Ovary (tissue), 9 donors: ENCODE data around the gene TRIM46. TPM values are rescaled to one million over a fixed set of nuclear protein-coding genes. Genes with fewer than 3 reads are reported as not detected.
"Not testable (repeated sequence)": the region's sequence is repeated elsewhere in the genome, so short reads cannot be mapped to it uniquely, and the experiment has no call there.

Experiments
- DNase-seq, 5 donors: peaks; one replicate each; pipeline ENCODE4 v3.0.0-alpha.2; 2019 to 2020
- H3K27ac ChIP-seq, 2 donors: fragments of 200-600 bp; one replicate each; pipeline versions ENCODE4 v1.5.1 to v1.8.0; 2019 to 2022
- H3K27me3 ChIP-seq: fragments of 200-600 bp; one replicate; pipeline ENCODE4 v1.8.0; 2022
- H3K36me3 ChIP-seq: fragments of 200-600 bp; sonication (generic); one replicate; pipeline ENCODE4 v1.5.1; 2019
- H3K4me1 ChIP-seq: one replicate; pipeline ENCODE4 v1.8.1; 2013; ENCODE audit warnings: mild to moderate bottlenecking, moderate library complexity; ENCODE audit not compliant: insufficient read depth
- H3K4me3 ChIP-seq: fragments of 200-600 bp; sonication (generic); one replicate; pipeline ENCODE4 v1.5.1; 2017
- H3K9me3 ChIP-seq, 2 donors: fragments of 200-600 bp in 1 of 2; sonication (generic) in 1 of 2; one replicate each; pipeline versions ENCODE4 v1.5.1 to v1.8.1; 2013 to 2019; ENCODE audit warnings: mild to moderate bottlenecking in 1 of 2, moderate library complexity in 1 of 2
- WGBS, 3 donors: extraction: QIAGEN DNeasy Blood & Tissue Kit in 1 of 3; methylation state at CpG; one replicate each; pipeline versions ENCODE4 v1.1.5 to v1.1.7; 2013 to 2017; 5-methylcytosine and 5-hydroxymethylcytosine counted together
- intact Hi-C, 4 donors: fragments of 100-400 bp; cut with DNase I; formaldehyde crosslinking; loops; one replicate each; pipeline versions ENCODE4 v1.11.0 to v1.15.1; 2022 to 2023
- microRNA counts: library from miRNA; unstranded; fragments of <30 nt; microRNA quantifications from one replicate; lab custom pipeline; 2016
- polyA plus RNA-seq, 2 donors: library from polyadenylated mRNA; stranded (reverse); fragments of 200-250 nt in 1 of 2; fragments of 350-450 nt in 1 of 2; fragmentation: Illumina TruSeq in 1 of 2; extraction: RNeasy Lipid Tissue Mini Kit (QIAGEN cat#74804) in 1 of 2; gene quantifications; one replicate each; pipeline ENCODE4 v1.2.3, GENCODE V29; 2013 to 2014
- small RNA-seq: library from RNA; depleted of rRNA; stranded (forward); fragments of <200 nt; gene quantifications from one replicate; pipeline ENCODE3, GENCODE V24; 2016
- total RNA-seq, 7 donors: library from RNA; depleted of rRNA in 2 of 7; stranded (reverse); fragments of >200 nt in 2 of 7; fragmentation: NEBNext Ultra II Directional in 3 of 7; extraction: Animal tissue kit (Norgen Biotek cat#: 25700) in 3 of 7; gene quantifications; one replicate each; pipeline versions ENCODE4 v1.1.0 to v1.2.4, GENCODE V29; 2016 to 2023
- donor health status: DM: no; HTN: no; CAD: no; lungs with moderate emphysema.
- donor health status: DM: no; HTN: no; CAD: no.
- donor health status: Bipolar disorder and iron deficiency.
- donor health status: DM: yes; HTN: yes; CAD: no.
- donor health status: DM: no; HTN: no; CAD: no.
- donor health status: DM: yes; HTN: yes; CAD: no.

TRIM46 gene
- total and polyA plus RNA-seq, 9 donors, result 0.12 to 0.87 (median 0.29) TPM; not detected in 1

DNA sequence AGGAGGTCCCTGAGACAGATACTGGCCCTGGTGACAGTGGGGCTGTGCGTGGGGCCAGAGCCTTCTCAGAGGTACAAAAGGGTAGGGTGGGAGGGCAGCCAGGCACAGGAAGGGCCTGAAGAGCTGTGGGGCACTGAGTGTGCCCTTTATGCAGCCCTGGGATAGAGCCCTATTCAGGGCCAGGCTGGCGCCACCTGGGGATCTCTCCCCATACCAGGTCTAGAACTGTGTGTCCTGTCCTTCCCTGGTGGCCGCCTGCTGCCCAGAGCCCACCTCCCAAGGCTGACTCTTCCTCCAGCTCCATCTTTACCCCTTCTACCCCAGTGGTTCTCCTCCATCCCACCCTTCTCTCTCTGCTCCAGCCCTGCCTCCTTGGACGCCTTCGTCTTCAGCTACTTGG lies 59.9 kb downstream of the TRIM46 start:
- DNase-seq, H3K4me1 ChIP-seq, H3K9me3 ChIP-seq, H3K27me3 ChIP-seq, H3K4me3 ChIP-seq, H3K36me3 ChIP-seq, H3K27ac ChIP-seq, intact Hi-C loops: not testable (repeated sequence)
- 100% methylated on average over 1 to 2 of the region's 5 CpGs for WGBS, 3 donors

MicroRNA genes within 50 kb of the gene (microRNA counts, 767-probe panel; counts per million panel counts)
- microRNA hsa-miR-92b-3p (lab: Ali Mortazavi, UCI), result 530 counts per million, percentile 78 among the panel's probes with 10 or more counts

Small RNAs within 50 kb of the gene (small RNA-seq; reads per million reads assigned to genes)
- not detected for gene HMGN2P18

Other genes with a start within 250 kb of the TRIM46 start
- 10 to 100 TPM in 6 of 7 donors, 1 to 10 TPM in 1; 8.6 to 50.7 (median 35.3) TPM for gene PMVK, start 237.1 kb upstream of the TRIM46 start, total RNA-seq
- gene PMVK, start 237.1 kb upstream of the TRIM46 start, polyA plus RNA-seq, result 10 to 100 TPM; 21.4 to 30.6 TPM
- 100 to 1,000 TPM in 6 of 7 donors, 10 to 100 TPM in 1; 78.7 to 170 (median 120) TPM for gene PBXIP1, start 217.8 kb upstream of the TRIM46 start, total RNA-seq
- 100 to 1,000 TPM; 105 to 151 TPM for gene PBXIP1, start 217.8 kb upstream of the TRIM46 start, polyA plus RNA-seq
- gene PYGO2, start 212.1 kb upstream of the TRIM46 start, total RNA-seq, result 10 to 100 TPM; 17.2 to 53.0 (median 42.5) TPM
- 10 to 100 TPM; 25.0 to 28.8 TPM for gene PYGO2, start 212.1 kb upstream of the TRIM46 start, polyA plus RNA-seq
- 100 to 1,000 TPM in 1 of 7 donors, 10 to 100 TPM in 6; 36.8 to 183 (median 80.0) TPM for gene SHC1, start 203.1 kb upstream of the TRIM46 start, total RNA-seq
- 100 to 1,000 TPM in 1 of 2 donors, 10 to 100 TPM in 1; 56.8 to 161 TPM for gene SHC1, start 203.1 kb upstream of the TRIM46 start, polyA plus RNA-seq
- gene CKS1B, start 199.2 kb upstream of the TRIM46 start, total RNA-seq, result 10 to 100 TPM; 12.2 to 29.9 (median 24.8) TPM
- gene CKS1B, start 199.2 kb upstream of the TRIM46 start, polyA plus RNA-seq, result 10 to 100 TPM; 41.7 to 55.8 TPM
- gene FLAD1, start 190.5 kb upstream of the TRIM46 start, total RNA-seq, result 10 to 100 TPM; 11.1 to 30.0 (median 19.9) TPM
- gene FLAD1, start 190.5 kb upstream of the TRIM46 start, polyA plus RNA-seq, result 10 to 100 TPM; 14.2 to 16.4 TPM
- gene LENEP, start 180.3 kb upstream of the TRIM46 start, total RNA-seq, result not detected
- gene LENEP, start 180.3 kb upstream of the TRIM46 start, polyA plus RNA-seq, result not detected
- gene ZBTB7B, start 171.0 kb upstream of the TRIM46 start, total RNA-seq, result 10 to 100 TPM; 15.3 to 45.5 (median 33.1) TPM
- 10 to 100 TPM in 1 of 2 donors, 1 to 10 TPM in 1; 3.6 to 18.2 TPM for gene ZBTB7B, start 171.0 kb upstream of the TRIM46 start, polyA plus RNA-seq
- 1 to 10 TPM in 4 of 7 donors, under 1 TPM in 2, not detected in 1; 0.45 to 1.4 (median 1.2) TPM for gene DCST2, start 140.1 kb upstream of the TRIM46 start, total RNA-seq
- gene DCST2, start 140.1 kb upstream of the TRIM46 start, polyA plus RNA-seq, result 1 to 10 TPM in 1 of 2 donors, under 1 TPM in 1; 0.17 to 1.1 TPM
- under 1 TPM in 4 of 7 donors, not detected in 3; 0.22 to 0.80 (median 0.51) TPM for gene DCST1, start 140.0 kb upstream of the TRIM46 start, total RNA-seq
- gene DCST1, start 140.0 kb upstream of the TRIM46 start, polyA plus RNA-seq, result under 1 TPM in 1 of 2 donors, not detected in 1; 0.06 TPM
- 100 to 1,000 TPM in 1 of 7 donors, 10 to 100 TPM in 6; 34.8 to 149 (median 67.8) TPM for gene ADAM15, start 122.5 kb upstream of the TRIM46 start, total RNA-seq
- 10 to 100 TPM; 17.0 to 61.7 TPM for gene ADAM15, start 122.5 kb upstream of the TRIM46 start, polyA plus RNA-seq
- gene EFNA4, start 110.1 kb upstream of the TRIM46 start, total RNA-seq, result 10 to 100 TPM in 5 of 7 donors, 1 to 10 TPM in 2; 8.6 to 14.1 (median 12.2) TPM
- 10 to 100 TPM in 1 of 2 donors, 1 to 10 TPM in 1; 7.3 to 10.6 TPM for gene EFNA4, start 110.1 kb upstream of the TRIM46 start, polyA plus RNA-seq
- 1 to 10 TPM; 1.3 to 3.7 (median 2.4) TPM for gene EFNA3, start 95.0 kb upstream of the TRIM46 start, total RNA-seq
- gene EFNA3, start 95.0 kb upstream of the TRIM46 start, polyA plus RNA-seq, result 1 to 10 TPM; 1.6 to 2.1 TPM
- gene EFNA1, start 46.0 kb upstream of the TRIM46 start, total RNA-seq, result 10 to 100 TPM; 12.1 to 51.6 (median 16.6) TPM
- gene EFNA1, start 46.0 kb upstream of the TRIM46 start, polyA plus RNA-seq, result 10 to 100 TPM; 18.6 to 27.3 TPM
- 10 to 100 TPM; 10.8 to 31.4 (median 16.8) TPM for gene SLC50A1, start 38.0 kb upstream of the TRIM46 start, total RNA-seq
- gene SLC50A1, start 38.0 kb upstream of the TRIM46 start, polyA plus RNA-seq, result 10 to 100 TPM; 19.7 to 50.2 TPM
- gene DPM3, start 33.3 kb upstream of the TRIM46 start, total RNA-seq, result 100 to 1,000 TPM in 1 of 7 donors, 10 to 100 TPM in 6; 59.3 to 126 (median 85.5) TPM
- 100 to 1,000 TPM in 1 of 2 donors, under 1 TPM in 1; 0.70 to 168 TPM for gene DPM3, start 33.3 kb upstream of the TRIM46 start, polyA plus RNA-seq
- gene KRTCAP2, start 545 bp upstream of the TRIM46 start, total RNA-seq, result 100 to 1,000 TPM in 6 of 7 donors, 10 to 100 TPM in 1; 96.5 to 209 (median 158) TPM
- 100 to 1,000 TPM; 219 to 499 TPM for gene KRTCAP2, start 545 bp upstream of the TRIM46 start, polyA plus RNA-seq
- gene THBS3, start 34.0 kb downstream of the TRIM46 start, total RNA-seq, result 10 to 100 TPM; 19.9 to 50.2 (median 29.1) TPM
- 10 to 100 TPM; 23.1 to 28.2 TPM for gene THBS3, start 34.0 kb downstream of the TRIM46 start, polyA plus RNA-seq
- gene MTX1, start 34.8 kb downstream of the TRIM46 start, total RNA-seq, result 10 to 100 TPM; 18.5 to 33.4 (median 27.7) TPM
- gene MTX1, start 34.8 kb downstream of the TRIM46 start, polyA plus RNA-seq, result 10 to 100 TPM; 15.6 to 35.4 TPM
- gene ENTREP3, start 81.6 kb downstream of the TRIM46 start, total RNA-seq, result 10 to 100 TPM; 10.8 to 22.4 (median 20.2) TPM
- gene ENTREP3, start 81.6 kb downstream of the TRIM46 start, polyA plus RNA-seq, result 10 to 100 TPM in 1 of 2 donors, 1 to 10 TPM in 1; 9.3 to 11.8 TPM
- gene SCAMP3, start 88.5 kb downstream of the TRIM46 start, total RNA-seq, result 10 to 100 TPM; 27.1 to 63.0 (median 40.7) TPM
- 10 to 100 TPM; 40.9 to 46.6 TPM for gene SCAMP3, start 88.5 kb downstream of the TRIM46 start, polyA plus RNA-seq
- gene CLK2, start 99.7 kb downstream of the TRIM46 start, total RNA-seq, result 10 to 100 TPM; 37.9 to 60.9 (median 50.1) TPM
- gene CLK2, start 99.7 kb downstream of the TRIM46 start, polyA plus RNA-seq, result 10 to 100 TPM; 46.4 to 51.3 TPM
- 1 to 10 TPM in 6 of 7 donors, under 1 TPM in 1; 0.69 to 7.1 (median 4.4) TPM for gene HCN3, start 103.6 kb downstream of the TRIM46 start, total RNA-seq
- gene HCN3, start 103.6 kb downstream of the TRIM46 start, polyA plus RNA-seq, result 1 to 10 TPM; 2.5 to 2.9 TPM
- under 1 TPM in 1 of 7 donors, not detected in 6; 0.41 TPM for gene PKLR, start 127.6 kb downstream of the TRIM46 start, total RNA-seq
- not detected for gene PKLR, start 127.6 kb downstream of the TRIM46 start, polyA plus RNA-seq
- 100 to 1,000 TPM in 2 of 7 donors, 10 to 100 TPM in 5; 50.7 to 177 (median 74.9) TPM for gene FDPS, start 135.0 kb downstream of the TRIM46 start, total RNA-seq
- gene FDPS, start 135.0 kb downstream of the TRIM46 start, polyA plus RNA-seq, result 100 to 1,000 TPM in 1 of 2 donors, 10 to 100 TPM in 1; 80.8 to 423 TPM
- 10 to 100 TPM; 13.5 to 55.6 (median 29.9) TPM for gene RUSC1, start 147.0 kb downstream of the TRIM46 start, total RNA-seq
- 10 to 100 TPM; 20.0 to 24.9 TPM for gene RUSC1, start 147.0 kb downstream of the TRIM46 start, polyA plus RNA-seq